ENCODE measurements around the gene TLL1. TPM values are rescaled to one million over a fixed set of nuclear protein-coding genes. Genes with fewer than 3 reads are reported as not detected.

The TLL1 gene
- total RNA-seq, 1 donor from 2014 or later: 9.6 TPM

- TF ChIP-seq, protein P1, sequence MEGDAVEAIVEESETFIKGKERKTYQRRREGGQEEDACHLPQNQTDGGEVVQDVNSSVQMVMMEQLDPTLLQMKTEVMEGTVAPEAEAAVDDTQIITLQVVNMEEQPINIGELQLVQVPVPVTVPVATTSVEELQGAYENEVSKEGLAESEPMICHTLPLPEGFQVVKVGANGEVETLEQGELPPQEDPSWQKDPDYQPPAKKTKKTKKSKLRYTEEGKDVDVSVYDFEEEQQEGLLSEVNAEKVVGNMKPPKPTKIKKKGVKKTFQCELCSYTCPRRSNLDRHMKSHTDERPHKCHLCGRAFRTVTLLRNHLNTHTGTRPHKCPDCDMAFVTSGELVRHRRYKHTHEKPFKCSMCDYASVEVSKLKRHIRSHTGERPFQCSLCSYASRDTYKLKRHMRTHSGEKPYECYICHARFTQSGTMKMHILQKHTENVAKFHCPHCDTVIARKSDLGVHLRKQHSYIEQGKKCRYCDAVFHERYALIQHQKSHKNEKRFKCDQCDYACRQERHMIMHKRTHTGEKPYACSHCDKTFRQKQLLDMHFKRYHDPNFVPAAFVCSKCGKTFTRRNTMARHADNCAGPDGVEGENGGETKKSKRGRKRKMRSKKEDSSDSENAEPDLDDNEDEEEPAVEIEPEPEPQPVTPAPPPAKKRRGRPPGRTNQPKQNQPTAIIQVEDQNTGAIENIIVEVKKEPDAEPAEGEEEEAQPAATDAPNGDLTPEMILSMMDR (IDR thresholded peaks at IDR 0.05): no peak
- no peaks in the 10 kb centered on the region for H3K9me3 ChIP-seq
- H3K4me1 ChIP-seq: no peaks in the 10 kb centered on the region
- ATAC-seq: no peak
- no peak for DNase-seq
- no peaks in the 10 kb centered on the region for H3K27me3 ChIP-seq
- no peaks in the 10 kb centered on the region for H3K36me3 ChIP-seq
- intact Hi-C loops (cut with DNase I): no loop called here
- H3K4me3 ChIP-seq: no peak overlapping the region
- no peak overlapping the region for H3K27ac ChIP-seq
Observed at GRCh38 chr4:166049036-166049435, 176.0 kb downstream of the TLL1 start.

DNA sequence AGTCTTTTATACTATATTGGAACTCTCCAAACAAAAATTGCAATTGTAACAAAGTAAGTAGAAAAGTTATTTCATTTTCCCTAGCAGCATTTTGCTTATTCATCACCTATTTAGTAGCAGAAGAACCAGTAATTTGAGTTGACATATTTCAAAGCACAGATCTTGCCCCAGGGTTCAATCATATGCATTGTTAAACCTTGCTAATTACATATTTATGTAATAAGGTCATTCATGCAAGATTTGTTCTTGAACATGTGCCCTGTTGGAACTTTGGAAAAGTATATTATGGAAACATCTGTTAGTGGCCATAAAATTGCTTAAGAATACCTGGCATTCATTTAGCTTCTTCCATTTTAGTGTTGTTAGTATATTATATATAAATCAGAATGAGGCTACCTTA is 191.7 kb downstream of the TLL1 start:
- ATAC-seq (no peak), DNase-seq (no peak)
- Histone ChIP-seq H3K27me3 (no peaks in the 10 kb centered on the region), H3K27ac (no peak overlapping the region), H3K9me3 (no peaks in the 10 kb centered on the region), H3K4me1 (no peaks in the 10 kb centered on the region), H3K4me3 (no peak overlapping the region), H3K36me3 (no peaks in the 10 kb centered on the region)
- TF ChIP-seq, protein P1 (IDR thresholded peaks at IDR 0.05): no peak
- intact Hi-C loops (cut with DNase I): no loop called here

DNA sequence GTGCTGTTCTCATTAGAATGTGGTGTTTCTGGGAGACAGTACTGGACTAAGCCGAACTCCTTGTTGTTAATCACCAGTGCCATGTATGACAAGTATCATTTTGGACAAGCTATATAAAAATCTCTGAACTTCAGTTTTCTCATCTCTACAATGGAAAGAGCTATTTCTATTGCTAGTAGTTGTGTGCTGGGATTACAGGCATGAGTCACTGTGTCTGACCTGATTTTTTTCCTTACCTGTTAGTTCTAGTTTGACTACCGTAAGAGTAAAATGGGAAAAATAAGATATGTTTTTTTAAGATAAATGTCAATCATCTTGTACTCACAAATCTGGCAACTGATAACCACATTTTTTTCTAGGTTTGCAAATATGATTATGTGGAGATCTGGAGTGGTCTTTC is 192.3 kb downstream of the TLL1 start:
- H3K36me3 ChIP-seq: no peaks in the 10 kb centered on the region
- no peak for ATAC-seq
- intact Hi-C loops (cut with DNase I): no loop called here
- H3K27me3 ChIP-seq: no peaks in the 10 kb centered on the region
- H3K9me3 ChIP-seq: no peaks in the 10 kb centered on the region
- no peak overlapping the region for H3K4me3 ChIP-seq
- no peaks in the 10 kb centered on the region for H3K4me1 ChIP-seq
- no peak for DNase-seq
- no peak overlapping the region for H3K27ac ChIP-seq
- TF ChIP-seq, protein P1 (IDR thresholded peaks at IDR 0.05): no peak

DNA sequence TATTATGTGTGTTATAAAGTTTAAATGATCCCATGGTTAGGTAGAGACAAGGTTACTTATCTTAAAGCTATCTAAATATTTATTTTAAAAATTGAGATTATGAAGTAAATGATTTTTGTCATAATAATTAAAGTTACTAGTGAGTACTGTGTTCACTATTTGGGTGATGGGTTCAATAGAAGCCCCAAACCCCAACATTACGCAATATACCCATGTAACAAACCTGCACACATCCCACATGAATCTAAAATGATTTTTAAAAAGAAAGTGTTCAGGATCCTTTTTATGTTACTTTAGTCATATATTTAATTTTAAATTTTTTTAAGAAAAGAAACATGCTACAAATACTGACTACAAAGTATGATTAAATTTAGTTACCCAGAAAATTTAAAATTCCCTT is 193.9 kb downstream of the TLL1 start:
- H3K27me3 ChIP-seq: no peaks in the 10 kb centered on the region
- intact Hi-C loops (cut with DNase I): no loop called here
- ATAC-seq (no peak), DNase-seq (no peak)
- no peaks in the 10 kb centered on the region for H3K9me3 ChIP-seq
- H3K4me3 ChIP-seq: no peak overlapping the region
- H3K27ac ChIP-seq: no peak overlapping the region
- no peaks in the 10 kb centered on the region for H3K4me1 ChIP-seq
- TF ChIP-seq, protein P1 (IDR thresholded peaks at IDR 0.05): no peak
- no peaks in the 10 kb centered on the region for H3K36me3 ChIP-seq

- DNase-seq (no peak), ATAC-seq (no peak)
- intact Hi-C loops (cut with DNase I): no loop called here
- TF ChIP-seq, protein P1 (IDR thresholded peaks at IDR 0.05): no peak
- Histone ChIP-seq H3K27me3 (no peaks in the 10 kb centered on the region), H3K4me1 (no peaks in the 10 kb centered on the region), H3K4me3 (no peak overlapping the region), H3K36me3 (no peaks in the 10 kb centered on the region), H3K27ac (no peak overlapping the region), H3K9me3 (no peaks in the 10 kb centered on the region)
Observed at GRCh38 chr4:166067915-166068314, 194.9 kb downstream of the TLL1 start.

- H3K36me3 ChIP-seq: no peaks in the 10 kb centered on the region
- H3K27me3 ChIP-seq: no peaks in the 10 kb centered on the region
- DNase-seq (no peak), ATAC-seq (no peak)
- H3K9me3 ChIP-seq: no peaks in the 10 kb centered on the region
- H3K4me1 ChIP-seq: no peaks in the 10 kb centered on the region
- TF ChIP-seq, protein P1 (IDR thresholded peaks at IDR 0.05): no peak
- intact Hi-C loops (cut with DNase I): no loop called here
- no peak overlapping the region for H3K27ac ChIP-seq
- no peak overlapping the region for H3K4me3 ChIP-seq
Observed at GRCh38 chr4:166073783-166074182, 200.7 kb downstream of the TLL1 start.

Data from upper lobe of right lung (tissue), 1 donor.